GM21360 (cell line): ENCODE results near the gene MT1G.
A peak's percentile ranks its signal among the peaks of the same experiment; 100 is the strongest.
"Not testable (repeated sequence)": the region's sequence is repeated elsewhere in the genome, so short reads cannot be mapped to it uniquely, and the experiment has no call there.

Experiments used
- ATAC-seq: cut with Tn5 transposase; IDR thresholded peaks from one replicate; pipeline ENCODE4 v1.9.1; 2021; ENCODE audit warnings: mild to moderate bottlenecking, moderate library complexity; ENCODE audit not compliant: unreplicated experiment

The MT1G gene

DNA sequence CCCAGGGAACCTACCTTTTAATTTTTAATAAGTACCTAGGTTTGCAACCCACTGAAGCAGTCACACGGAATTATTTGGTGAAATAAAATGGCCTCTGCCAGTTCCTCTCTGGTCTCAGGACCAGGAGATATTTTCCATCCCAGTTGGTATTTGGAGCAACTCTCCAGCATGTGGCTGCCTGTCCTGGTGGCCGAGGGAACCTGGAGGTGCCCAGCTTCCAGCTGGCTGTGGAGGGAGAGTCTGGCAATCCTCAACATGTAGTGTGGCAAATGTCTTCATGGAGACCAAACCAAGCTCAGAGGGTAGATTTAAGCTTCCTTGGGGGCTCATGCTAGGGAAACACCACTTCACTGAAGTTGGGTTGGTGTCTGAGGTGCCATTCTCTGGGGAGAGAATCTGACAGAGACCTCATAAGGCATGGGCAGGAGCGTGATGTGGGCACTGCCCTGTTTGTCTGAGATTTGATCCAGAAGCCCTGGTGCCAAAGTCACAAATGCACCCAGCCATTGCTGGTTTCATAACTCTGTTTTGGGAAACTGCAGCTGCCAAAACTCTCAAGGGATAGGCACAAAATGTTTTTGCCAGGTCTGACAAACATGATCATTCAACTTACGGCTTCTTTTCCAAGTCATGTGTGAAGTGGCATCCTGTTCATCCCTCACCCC, 17.2 kb upstream of the MT1G start:
- ATAC-seq: no peak

DNA sequence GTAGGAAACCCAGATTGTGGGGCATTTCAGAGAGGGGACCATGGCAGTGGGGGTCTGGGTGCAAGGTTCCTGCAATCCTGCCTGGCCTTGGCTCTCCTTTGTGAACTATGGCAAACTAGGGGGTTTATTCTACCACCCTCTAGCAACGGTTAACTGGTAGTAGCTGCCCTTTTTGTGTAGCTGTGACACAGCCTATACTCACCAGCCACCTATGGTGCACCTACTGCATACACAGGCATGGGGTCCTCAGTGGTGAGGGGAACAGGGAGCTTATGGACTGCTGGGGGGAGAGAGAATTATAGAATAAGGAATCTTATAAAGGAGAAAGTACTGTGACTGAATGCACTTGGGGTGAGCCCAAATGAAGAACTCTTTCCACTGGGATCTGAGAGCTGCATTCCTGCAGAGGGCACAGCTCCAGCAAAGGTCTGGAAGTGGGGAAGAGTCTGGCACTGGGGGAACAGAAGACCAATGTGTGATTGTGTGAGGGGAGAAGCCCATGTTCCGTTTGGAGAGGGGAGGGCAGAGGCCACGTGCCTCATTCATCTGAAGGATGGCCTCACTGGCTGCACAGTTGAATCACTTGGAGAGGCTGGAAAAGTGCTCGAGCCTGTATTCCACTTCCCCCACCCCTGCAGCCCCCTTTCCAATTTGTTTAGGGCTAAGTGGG, 16.5 kb upstream of the MT1G start:
- ATAC-seq: no peak

DNA sequence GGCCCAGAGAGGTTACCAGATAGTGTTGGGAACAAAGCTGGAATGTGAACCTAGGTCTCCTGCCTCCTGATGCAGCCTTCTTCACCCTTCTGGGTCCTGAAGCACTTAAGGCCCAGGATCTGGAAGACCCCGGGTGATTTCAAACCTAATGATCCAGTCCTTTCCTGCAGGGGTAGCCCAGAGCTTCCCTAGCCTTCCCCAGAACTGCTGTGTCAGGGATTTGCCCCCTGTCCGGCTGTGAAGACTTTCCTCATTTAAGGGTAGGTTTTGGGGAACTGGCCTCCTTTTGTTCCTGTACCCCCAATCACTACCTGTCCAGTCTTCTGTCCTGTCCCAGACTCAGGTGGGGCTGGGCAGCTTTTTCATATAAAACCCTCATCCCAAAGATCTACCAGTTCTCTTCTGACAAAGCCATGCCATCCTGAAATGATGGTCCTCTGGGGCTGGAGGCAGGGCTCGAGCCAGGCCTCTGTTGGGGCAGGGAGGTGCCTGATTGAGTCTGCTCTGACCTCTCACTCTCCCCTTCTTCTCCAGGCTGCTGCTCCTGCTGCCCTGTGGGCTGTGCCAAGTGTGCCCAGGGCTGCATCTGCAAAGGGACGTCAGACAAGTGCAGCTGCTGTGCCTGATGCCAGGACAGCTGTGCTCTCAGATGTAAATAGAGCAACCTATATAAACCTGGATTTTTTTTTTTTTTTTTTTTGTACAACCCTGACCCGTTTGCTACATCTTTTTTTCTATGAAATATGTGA, 15.7 kb upstream of the MT1G start:
- no peak for ATAC-seq

DNA sequence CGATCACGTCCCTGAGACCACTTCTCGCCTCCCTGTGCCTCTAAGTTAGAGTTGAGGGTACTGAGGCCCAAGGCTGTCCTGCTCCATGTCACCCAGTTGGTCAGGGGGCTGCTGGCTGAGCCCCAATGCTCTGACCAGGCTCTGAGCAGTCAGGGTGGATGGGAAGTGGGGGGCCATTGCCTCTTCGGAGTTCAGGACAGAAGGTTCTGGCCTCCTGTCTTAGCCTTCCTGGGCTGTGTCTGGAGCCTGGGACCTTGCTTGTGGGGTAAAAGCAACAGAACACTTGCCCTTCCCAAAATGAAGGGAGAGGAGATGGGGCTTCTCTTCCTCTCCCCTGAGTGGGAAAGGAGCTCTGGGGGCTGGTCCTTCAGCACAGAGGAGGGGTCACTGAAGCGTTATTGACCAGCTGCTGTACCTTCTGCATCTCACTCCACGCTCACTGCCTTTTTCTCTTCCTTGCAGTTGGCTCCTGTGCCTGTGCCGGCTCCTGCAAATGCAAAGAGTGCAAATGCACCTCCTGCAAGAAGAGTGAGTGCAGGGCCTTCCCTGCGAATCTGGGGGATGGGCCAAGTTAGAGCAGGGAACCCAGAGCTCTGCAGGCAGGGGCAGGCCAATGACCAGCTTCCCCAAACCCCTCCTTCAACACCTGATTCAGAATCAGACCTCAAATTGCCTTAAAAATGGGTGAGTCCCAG, 15.0 kb upstream of the MT1G start:
- ATAC-seq: no peak

DNA sequence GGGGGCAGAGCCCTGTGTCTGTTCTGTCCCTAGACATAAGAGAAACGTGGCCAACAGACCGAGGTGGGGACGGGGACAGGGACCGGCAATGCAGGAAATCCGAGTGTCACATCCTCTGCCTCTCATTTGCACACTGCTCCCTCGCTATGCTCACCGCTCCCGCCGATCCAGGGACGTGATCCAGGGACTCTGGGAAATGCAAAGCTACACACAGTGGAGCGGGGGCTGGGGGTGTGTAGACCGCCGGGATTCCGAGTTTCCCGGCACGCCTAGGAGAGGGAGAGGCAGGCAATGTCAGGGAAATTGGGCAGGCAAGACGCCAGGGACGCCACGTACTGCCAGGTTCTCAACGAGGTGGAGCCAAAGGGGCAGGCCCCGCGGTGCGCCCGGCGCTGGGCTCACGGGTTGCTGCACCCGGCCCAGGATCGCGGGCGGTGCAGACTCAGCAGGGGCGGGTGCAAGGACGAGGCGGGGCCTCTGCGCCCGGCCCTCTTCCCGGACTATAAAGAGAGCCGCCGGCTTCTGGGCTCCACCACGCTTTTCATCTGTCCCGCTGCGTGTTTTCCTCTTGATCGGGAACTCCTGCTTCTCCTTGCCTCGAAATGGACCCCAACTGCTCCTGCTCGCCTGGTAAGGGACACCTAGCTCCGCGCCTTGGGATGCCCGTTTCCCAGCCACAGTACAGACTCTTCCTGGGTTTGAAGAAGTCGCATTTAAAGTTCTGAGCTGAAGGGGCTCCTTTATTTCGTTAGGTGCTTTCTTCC, 14.3 kb upstream of the MT1G start, which contains the start of gene MT1X:
TSS of gene MT1X (plus strand) at position 532 of the 764 bp plus-strand sequence. CDS start at position 603, 71 bp downstream.
- ATAC-seq: peak; percentile 97

DNA sequence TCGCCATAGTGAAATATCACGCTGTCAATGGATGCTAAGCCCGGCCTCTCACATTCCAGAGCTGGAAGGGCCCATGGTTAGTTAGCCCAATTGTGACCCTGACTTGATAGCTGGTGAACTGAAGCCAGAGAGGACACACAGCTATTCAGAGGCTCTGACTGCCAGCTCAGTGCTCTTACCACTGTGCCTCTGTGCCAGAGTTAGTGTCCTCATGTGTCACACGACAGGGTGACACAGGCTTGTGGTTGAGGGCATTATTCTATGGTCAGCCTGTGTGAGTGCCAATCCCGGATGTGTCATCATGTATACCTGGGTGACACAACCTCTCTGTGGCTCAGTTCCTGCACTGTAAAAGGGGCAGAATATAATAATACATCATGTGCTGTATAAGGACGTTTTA, 12.0 kb upstream of the MT1G start:
- no peak for ATAC-seq

DNA sequence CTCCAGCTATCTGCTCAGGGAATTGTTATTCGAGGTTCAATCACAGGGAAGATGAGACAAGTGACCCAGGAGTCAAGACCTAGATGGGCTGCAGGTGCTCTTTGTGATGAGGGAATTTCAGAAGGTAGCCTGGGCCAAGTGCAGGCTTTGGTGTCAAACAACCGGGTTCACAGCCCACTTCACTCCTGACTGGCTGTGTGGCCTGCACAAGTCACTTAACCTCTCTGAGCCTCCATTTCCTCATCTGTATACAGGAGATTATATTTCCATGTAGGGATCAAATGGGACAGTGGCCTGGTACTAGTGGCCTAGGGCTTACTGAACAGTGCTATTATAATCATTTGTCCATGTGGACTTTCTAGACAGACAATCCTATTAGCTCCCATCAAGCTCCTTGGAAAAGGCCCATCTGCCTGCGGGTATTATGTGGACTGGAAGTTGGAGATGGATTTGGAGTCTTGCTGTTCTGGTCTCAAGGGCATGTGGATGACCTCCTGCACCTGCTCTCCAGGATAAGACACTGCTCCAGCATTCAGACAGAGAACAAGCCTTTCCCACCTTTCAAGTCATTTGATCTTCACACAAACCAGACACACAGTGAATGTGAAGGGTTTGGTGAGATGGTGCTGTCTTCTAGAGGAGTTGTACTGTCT, 11.3 kb upstream of the MT1G start:
- ATAC-seq: no peak

DNA sequence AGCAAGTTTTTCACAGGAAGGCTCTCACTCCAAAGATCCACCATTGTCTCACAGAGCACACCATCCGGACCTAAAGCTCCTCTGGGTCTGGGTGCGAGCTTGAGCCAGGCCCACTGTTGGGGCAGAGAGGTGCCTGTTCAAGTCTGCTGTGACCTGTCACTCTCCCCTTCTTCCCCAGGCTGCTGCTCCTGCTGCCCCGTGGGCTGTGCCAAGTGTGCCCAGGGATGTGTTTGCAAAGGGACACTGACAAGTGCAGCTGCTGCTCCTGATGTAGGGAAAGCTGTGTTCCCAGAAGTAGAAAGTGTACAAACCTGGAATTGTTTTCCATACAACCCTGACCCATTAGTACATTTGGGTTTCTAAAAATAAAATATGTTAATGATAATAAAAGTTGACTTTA, 9.6 kb upstream of the MT1G start:
- no peak for ATAC-seq

DNA sequence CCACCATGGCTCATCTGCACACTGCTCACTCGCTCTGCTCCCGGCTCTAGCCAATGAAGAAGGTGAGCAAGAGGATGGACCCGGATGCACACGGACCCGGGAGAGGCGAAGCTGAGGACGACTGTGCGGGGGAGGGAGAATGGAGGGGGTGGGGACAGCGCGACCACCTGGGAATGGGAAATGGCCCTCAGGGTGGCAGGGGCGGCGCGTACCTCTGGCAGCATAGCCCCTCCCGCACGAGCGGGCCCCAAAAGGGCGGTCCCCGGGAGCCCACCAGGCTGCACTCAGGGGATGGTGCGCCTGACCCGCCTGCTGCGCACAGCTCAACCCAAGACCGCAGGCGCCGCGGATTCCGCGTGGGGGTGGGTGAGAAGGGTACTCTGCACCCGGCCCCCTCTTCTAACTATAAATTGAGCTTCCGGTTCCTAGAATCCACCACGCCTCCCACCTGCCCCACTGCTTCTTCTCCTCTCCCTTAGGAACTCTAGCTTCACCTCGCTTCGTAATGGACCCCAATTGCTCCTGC, 7.9 kb upstream of the MT1G start:
- no peak for ATAC-seq

DNA sequence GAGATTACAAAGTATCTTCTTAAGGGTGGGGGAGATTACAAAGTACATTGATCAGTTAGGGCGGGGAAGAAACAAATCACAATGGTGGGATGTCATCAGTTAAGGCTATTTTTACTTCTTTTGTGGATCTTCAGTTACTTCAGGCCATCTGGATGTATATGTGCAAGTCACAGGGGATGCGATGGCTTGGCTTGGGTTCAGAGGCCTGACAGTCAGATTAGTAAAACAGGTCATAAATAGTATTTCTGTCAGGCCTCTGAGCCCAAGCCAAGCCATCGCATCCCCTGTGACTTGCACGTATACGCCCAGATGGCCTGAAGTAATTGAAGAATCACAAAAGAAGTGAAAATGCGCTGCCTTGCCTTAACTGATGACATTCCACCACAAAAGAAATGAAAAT, 6.7 kb upstream of the MT1G start:
- ATAC-seq: not testable (repeated sequence)

DNA sequence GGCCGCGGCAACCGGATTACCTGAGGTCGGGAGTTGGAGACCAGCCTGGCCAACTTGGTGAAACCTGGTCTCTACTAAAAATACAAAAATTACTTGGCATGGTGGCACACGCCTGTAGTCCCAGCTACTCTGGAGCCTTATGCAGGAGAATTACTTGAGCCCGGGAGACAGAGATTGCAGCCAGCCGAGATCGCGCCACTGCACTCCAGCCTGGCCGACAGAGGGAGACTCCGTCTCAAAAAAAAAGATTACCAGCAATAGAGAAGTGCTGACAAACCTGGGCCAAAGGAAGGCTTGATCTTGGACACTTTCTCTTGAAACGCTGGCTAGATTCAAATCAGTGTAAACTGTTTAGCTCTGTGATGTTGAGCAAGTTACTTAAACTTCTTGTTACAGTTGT, 6.1 kb upstream of the MT1G start:
- ATAC-seq: no peak

DNA sequence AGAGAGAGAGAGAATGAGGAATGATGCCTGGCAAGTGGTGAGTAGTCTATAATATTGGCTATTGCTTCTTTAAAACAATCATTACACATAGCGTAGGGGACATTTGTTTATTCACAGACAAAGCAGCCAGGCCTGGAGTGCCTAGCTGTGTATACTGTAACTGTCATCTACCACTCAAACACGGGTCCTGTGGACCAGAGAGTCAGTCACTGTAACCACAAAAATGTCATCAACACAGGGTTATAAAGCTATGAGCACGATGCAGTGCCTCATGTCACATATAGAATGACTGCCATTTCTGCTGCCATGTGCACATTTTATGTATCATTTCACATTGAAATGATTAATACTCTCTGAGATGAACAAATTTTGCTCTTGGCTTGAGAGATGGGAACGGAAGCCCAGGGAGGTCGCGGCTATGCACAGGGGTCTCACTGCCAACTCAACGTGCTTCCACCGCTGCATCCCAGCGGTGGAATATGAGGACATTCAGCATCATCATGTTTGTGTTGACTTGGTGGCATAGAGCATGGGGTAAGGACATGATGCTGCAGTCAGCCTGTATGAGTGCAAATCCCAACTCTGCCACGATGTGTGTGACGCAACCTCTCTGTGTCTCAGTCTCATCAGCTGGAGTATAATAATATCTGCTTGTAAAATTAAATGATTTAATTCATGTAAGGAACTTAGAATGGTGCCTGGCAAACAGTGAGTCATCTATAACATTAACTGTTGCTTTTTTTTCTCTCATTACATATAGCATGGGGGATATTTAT, 5.1 kb upstream of the MT1G start:
- ATAC-seq: no peak

DNA sequence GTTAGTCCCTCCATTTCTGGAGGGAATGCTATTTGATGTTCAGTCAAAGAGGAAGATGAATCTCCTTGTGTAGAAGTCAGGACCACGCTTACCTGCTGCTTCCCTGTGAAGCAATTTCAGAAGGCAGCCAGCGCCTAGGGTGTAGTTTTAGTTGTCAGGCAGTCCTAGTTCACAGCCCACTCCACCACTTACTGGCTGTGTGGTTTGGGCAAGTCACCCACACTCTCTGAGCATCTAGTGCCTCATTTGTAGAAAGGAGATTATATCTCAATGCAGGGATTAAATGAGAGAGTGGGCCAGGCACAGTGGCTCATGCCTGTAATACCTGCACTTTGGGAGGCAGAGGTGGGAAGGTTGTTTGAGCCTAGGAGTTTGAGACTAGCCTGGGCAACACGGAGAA, 4.3 kb upstream of the MT1G start:
- not testable (repeated sequence) for ATAC-seq

DNA sequence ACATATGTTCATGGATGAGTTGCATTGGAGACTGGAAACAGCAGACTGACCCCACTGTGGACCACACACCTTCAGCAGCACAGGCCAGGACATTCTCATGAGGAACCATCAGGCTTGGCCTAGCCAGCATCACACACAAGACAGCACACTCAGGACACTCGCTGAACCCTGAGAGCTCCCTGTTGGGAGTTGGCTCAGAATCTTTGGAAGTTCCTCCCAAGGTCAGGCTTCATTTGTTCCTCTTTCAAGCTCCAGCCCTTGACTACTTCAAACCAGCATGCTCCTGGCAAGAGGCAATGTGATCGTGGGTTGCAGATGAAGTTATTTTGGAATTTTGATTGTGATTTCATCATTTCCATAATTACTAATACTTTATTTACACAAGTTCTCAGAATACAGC, 3.8 kb upstream of the MT1G start:
- ATAC-seq: not testable (repeated sequence)

DNA sequence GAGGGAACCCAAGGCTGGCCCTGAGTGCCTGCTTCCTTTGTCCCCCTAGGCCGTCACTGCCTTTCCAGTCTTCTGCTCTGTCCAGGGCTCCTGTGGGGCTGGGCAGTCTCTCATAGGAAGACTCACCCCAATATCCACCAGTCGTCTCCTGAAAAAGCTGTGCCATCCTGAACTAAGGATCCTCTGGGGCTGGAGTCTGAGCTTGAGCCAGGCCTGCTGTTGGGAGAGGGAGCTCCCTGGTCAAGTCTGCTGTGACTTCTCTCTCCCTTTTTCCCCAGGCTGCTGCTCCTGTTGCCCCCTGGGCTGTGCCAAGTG, 2.7 kb upstream of the MT1G start:
- no peak for ATAC-seq

DNA sequence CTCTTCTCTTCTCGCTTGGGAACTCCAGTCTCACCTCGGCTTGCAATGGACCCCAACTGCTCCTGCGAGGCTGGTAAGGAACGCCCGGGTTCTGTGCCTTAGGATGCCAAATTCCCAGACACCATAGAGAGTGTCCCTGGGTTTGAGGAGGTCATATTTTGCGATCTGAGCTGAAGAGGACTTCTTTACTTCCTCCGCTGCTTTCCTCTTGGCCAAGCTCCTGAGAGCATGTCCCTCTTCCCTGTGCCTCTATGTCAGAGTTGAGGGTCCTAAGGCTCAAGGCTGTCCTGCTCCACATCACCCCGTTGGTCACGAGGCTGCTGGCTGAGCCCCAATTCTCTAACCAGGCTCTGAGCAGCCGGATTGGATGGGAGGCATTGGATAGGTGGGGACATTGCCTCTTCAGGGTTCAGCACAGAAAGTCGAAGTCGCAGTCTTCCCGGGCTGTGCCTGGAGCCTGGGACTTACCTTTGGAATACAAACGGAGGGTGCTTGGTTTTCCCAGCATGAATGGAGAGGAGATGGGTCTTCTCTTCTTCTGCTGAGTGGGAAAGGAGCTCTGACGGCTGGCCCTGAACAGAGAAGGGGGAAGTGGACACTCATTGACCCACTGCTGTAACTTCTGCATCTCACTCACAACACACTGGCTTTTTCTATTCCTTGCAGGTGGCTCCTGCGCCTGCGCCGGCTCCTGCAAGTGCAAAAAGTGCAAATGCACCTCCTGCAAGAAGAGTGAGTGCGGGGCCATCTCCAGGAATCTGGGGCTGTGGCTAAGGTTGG, 2.2 kb upstream of the MT1G start:
- no peak for ATAC-seq

DNA sequence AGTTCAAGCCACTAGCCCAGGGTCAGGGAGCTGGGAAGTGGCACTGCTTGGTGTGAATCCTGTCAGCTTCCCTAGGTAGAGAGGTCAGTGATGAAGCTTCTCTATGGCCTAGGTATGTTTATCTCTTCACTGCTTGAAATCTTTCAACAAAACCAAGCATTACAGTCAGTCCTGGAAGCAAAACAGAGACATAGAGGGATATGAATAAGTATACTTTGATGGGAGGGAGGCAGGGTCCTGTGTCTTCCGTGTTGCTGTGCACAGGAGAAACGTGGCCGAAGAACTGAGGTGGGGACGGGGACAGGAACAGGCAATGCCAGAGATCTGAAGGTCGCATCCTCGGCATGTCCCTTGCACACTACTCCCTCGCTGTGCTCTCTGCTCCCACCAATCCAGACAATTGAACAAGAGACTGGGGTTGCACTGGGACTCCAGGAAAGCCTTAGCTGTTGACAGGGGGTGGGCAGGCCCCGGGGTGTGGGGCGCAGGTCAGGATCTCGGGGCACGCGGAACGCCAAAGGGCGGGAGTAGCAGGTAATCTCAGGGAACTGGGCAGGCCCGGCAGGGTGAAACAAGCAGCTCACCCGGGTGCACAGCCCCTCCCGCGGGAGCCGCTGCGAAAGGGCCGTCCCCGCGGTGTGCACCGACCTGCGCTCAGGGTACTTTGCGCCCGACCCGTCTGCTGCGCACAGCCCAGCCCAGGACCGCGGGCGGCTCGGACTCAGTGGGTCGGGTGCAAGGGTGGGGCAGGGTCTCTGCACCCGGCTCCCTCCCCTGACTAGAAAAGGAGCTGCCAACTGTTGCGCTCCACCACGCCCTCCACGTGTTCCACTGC, 1.4 kb upstream of the MT1G start, which contains the start of gene MT1H:
TSS of gene MT1H (plus strand) at position 810 of the 835 bp plus-strand sequence. CDS start 71 bp downstream, outside the sequence.
- no peak for ATAC-seq
